ENCODE data around the gene GSG1.
"Not testable (repeated sequence)": the region's sequence is repeated elsewhere in the genome, so short reads cannot be mapped to it uniquely, and the experiment has no call there.

The GSG1 gene

DNA sequence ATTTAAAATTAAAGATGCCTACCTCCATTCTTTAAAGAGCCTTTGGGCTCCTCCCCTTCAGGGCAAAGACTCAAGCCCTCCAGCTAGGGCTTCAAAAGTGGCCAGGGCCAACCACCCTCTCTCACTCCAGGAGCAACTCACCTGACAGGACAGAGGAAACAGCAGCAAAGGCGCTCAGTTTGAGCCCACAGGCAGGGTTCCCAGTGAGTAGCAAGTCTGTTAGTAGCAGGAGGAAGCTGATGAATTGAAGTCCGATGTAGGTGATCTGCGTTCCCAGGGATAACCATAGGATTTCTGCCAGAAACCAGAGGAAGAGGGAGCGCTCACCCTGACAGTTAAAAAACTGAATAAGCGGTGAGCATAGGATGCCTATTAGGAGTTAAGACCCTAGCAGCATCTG lies 15.7 kb downstream of the GSG1 start:
- DNase-seq (ENCODE audit: extremely low spot score), result no peak
- CTCF ChIA-PET, result interaction anchor here (0.6 to 3.5 kb wide), 2 partner anchors 124 to 244 kb away, joined by 3 to 13 read pairs; no protein-coding TSS in a partner anchor
- POLR2A ChIA-PET, result interaction anchor here (0.9 kb wide), 1 partner anchor 14 kb away, joined by 4 read pairs; no protein-coding TSS in a partner anchor
- TF ChIP-seq TARDBP (IDR thresholded peaks at IDR 0.05), result no peak
- TF ChIP-seq FOXK2 (IDR thresholded peaks at IDR 0.05), result no peak
- TF ChIP-seq, protein P1, sequence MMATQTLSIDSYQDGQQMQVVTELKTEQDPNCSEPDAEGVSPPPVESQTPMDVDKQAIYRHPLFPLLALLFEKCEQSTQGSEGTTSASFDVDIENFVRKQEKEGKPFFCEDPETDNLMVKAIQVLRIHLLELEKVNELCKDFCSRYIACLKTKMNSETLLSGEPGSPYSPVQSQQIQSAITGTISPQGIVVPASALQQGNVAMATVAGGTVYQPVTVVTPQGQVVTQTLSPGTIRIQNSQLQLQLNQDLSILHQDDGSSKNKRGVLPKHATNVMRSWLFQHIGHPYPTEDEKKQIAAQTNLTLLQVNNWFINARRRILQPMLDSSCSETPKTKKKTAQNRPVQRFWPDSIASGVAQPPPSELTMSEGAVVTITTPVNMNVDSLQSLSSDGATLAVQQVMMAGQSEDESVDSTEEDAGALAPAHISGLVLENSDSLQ (IDR thresholded peaks at IDR 0.05), result no peak
- no peak for TF ChIP-seq SP1 (IDR thresholded peaks at IDR 0.05)
- no peak for TF ChIP-seq FOXM1 (IDR thresholded peaks at IDR 0.05; ENCODE audit: borderline replicate concordance)
- no peak for TF ChIP-seq HDGF (IDR thresholded peaks at IDR 0.05; ENCODE audit: borderline replicate concordance)
- no peak for TF ChIP-seq FOXA1 (IDR thresholded peaks at IDR 0.05)
- TF ChIP-seq NFRKB (IDR thresholded peaks at IDR 0.05), result no peak
- no peak for TF ChIP-seq ELF4 (IDR thresholded peaks at IDR 0.05)
- TF ChIP-seq LEF1 (IDR thresholded peaks at IDR 0.05; ENCODE audit: borderline replicate concordance), result no peak
- TF ChIP-seq ZNF384 (IDR thresholded peaks at IDR 0.05), result no peak
- no peak for TF ChIP-seq CTBP1 (IDR thresholded peaks at IDR 0.05; ENCODE audit: borderline replicate concordance)
- no peak for TF ChIP-seq SUZ12 (IDR thresholded peaks at IDR 0.05)
- no peak for TF ChIP-seq L3MBTL2 (conservative IDR thresholded peaks at IDR 0.05)
- no peak for TF ChIP-seq BHLHE40 (IDR thresholded peaks at IDR 0.05; ENCODE audit: borderline replicate concordance)
- TF ChIP-seq ARNT (IDR thresholded peaks at IDR 0.05), result no peak

DNA sequence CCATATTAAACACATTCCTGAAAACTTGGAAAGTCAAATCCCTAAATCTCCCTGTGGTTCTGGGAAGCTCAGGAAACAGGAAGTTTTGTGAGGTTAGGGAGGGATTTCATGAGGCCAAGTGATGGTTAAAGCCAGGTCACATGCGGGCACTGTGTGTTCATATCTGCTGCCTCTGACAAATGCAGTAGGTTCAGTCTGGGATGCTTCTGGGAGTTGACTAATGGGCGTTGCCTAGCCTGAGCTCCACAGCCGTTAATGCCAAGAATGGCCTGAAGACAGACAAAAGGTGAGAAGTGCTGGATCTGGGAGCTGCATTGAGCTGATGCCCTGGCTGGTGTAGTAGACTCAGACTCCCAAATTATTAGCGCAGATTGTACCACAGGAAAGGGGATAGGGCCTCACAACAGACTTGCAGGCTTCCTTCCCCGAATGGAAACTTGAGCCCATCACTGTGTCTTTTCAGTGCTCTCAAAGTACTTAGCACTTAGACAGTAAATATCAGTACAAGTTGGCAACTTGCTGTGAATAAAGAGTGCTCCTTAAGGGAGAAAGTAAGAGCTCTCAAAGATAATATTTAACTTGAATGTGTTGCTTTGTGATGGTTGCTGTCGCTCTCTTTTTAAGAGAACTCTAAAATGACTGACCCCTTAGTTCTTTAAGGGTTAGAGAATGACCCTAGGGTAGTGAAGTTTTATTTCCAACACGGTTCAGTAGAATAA lies 17.3 kb downstream of the GSG1 start:
- no peak for TF ChIP-seq NFRKB (IDR thresholded peaks at IDR 0.05)
- no peak for TF ChIP-seq L3MBTL2 (conservative IDR thresholded peaks at IDR 0.05)
- no peak for TF ChIP-seq TARDBP (IDR thresholded peaks at IDR 0.05)
- no peak for TF ChIP-seq CTBP1 (IDR thresholded peaks at IDR 0.05; ENCODE audit: borderline replicate concordance)
- TF ChIP-seq ZNF384 (IDR thresholded peaks at IDR 0.05), result no peak
- TF ChIP-seq FOXA1 (IDR thresholded peaks at IDR 0.05), result no peak
- no peak for TF ChIP-seq FOXM1 (IDR thresholded peaks at IDR 0.05; ENCODE audit: borderline replicate concordance)
- TF ChIP-seq BHLHE40 (IDR thresholded peaks at IDR 0.05; ENCODE audit: borderline replicate concordance), result no peak
- no peak for TF ChIP-seq ARNT (IDR thresholded peaks at IDR 0.05)
- no peak for TF ChIP-seq FOXK2 (IDR thresholded peaks at IDR 0.05)
- no peak for TF ChIP-seq ELF4 (IDR thresholded peaks at IDR 0.05)
- TF ChIP-seq, protein P1 (IDR thresholded peaks at IDR 0.05), result no peak
- TF ChIP-seq HDGF (IDR thresholded peaks at IDR 0.05; ENCODE audit: borderline replicate concordance), result no peak
- no peak for TF ChIP-seq LEF1 (IDR thresholded peaks at IDR 0.05; ENCODE audit: borderline replicate concordance)
- POLR2A ChIA-PET, result no interaction called here
- no peak for DNase-seq (ENCODE audit: extremely low spot score)
- CTCF ChIA-PET, result no interaction called here

DNA sequence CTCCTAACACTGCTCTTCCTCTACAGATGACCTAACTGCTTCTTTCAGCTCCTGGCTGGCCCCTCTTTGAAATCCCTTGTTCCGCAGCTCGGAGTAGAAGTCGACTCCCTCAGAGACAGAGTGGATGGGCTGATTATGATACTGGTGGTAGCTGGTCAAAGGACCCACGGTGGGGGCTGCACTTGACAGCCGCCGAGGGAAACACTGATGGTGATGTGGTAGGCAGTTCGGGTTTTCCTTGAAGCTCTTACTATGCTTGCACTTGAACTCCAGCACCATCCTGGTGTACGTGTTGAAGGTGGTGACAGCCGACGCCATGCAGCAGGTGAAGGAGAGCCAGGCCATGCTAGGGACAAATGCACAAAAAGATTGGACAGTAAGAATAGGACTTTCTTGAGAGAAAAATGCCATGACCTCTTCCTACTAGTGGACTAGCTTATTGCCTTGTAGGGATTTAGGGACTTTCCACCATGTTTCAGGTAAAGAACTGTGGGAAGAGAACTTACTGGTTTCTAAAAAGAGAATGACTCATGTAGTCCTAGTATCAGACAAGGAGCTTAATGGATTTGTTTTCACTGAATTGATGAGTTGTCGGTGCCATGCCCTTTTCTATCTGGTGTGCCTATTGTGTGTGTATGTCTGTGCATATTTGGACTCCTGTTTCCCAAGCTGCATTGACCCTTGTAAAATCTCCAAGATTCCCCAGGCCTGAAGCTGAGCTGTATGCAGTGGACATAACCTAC lies 18.4 kb downstream of the GSG1 start:
- DNase-seq (ENCODE audit: extremely low spot score), result no peak
- ChIA-PET CTCF (interaction anchor here (0.6 kb wide), 1 partner anchor 142 kb away, joined by 3 read pairs; no protein-coding TSS in a partner anchor), POLR2A (no interaction called here)
- no peak for TF ChIP-seq SUZ12 (IDR thresholded peaks at IDR 0.05)
- no peak for TF ChIP-seq FOXA1 (IDR thresholded peaks at IDR 0.05)
- TF ChIP-seq CTBP1 (IDR thresholded peaks at IDR 0.05; ENCODE audit: borderline replicate concordance), result no peak
- no peak for TF ChIP-seq L3MBTL2 (conservative IDR thresholded peaks at IDR 0.05)
- no peak for TF ChIP-seq FOXK2 (IDR thresholded peaks at IDR 0.05)
- no peak for TF ChIP-seq NFRKB (IDR thresholded peaks at IDR 0.05)
- no peak for TF ChIP-seq HDGF (IDR thresholded peaks at IDR 0.05; ENCODE audit: borderline replicate concordance)
- TF ChIP-seq FOXM1 (IDR thresholded peaks at IDR 0.05; ENCODE audit: borderline replicate concordance), result no peak
- TF ChIP-seq TARDBP (IDR thresholded peaks at IDR 0.05), result no peak
- no peak for TF ChIP-seq SP1 (IDR thresholded peaks at IDR 0.05)
- TF ChIP-seq ELF4 (IDR thresholded peaks at IDR 0.05), result no peak
- no peak for TF ChIP-seq ZNF384 (IDR thresholded peaks at IDR 0.05)
- no peak for TF ChIP-seq BHLHE40 (IDR thresholded peaks at IDR 0.05; ENCODE audit: borderline replicate concordance)
- TF ChIP-seq ARNT (IDR thresholded peaks at IDR 0.05), result no peak
- TF ChIP-seq LEF1 (IDR thresholded peaks at IDR 0.05; ENCODE audit: borderline replicate concordance), result no peak
- TF ChIP-seq, protein P1 (IDR thresholded peaks at IDR 0.05), result no peak

DNA sequence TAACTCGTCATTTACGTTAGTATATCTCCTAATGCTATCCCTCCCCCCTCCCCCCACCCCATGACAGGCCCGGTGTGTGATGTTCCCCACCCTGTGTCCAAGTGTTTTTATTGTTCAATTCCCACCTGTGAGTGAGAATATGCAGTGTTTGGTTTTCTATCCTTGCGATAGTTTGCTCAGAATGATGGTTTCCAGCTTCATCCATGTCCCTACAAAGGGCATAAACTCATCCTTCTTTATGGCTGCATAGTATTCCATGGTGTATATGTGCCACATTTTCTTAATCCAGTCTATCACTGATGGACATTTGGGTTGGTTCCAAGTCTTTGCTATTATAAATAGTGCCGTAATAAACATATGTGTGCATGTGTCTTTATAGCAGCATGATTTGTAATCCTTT lies 19.8 kb downstream of the GSG1 start:
- POLR2A ChIA-PET; CTCF ChIA-PET; DNase-seq (ENCODE audit: extremely low spot score): not testable (repeated sequence)

GRCh38 chr12:13082861-13083260 lies 20.6 kb downstream of the GSG1 start:
- CTCF ChIA-PET, result no interaction called here
- no peak for DNase-seq (ENCODE audit: extremely low spot score)

DNA sequence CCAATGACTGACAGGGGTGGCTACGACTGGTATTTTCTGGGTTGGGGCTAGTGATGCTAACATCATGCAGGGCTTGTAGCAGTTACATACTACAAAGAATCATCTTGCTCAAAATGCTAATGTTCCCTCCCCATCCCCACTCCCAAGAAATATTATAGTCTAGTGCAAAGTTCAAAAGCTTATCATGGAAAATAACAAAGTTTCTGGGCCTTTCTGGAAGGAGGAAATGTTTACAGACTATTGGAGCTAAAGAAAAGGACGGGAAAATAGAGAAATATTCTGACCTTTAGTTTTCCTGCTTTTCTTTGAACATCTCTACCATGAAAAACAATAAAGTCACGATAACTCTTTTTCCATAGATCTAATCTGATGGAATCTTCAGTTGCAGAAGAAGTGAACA lies 23.2 kb downstream of the GSG1 start:
- DNase-seq (ENCODE audit: extremely low spot score), result no peak
- CTCF ChIA-PET, result interaction anchor here (0.7 to 1.2 kb wide), 2 partner anchors 13 to 37 kb away, joined by 3 to 4 read pairs; partner anchors contain the start of gene FAM234B
- TF ChIP-seq FOXM1 (IDR thresholded peaks at IDR 0.05; ENCODE audit: borderline replicate concordance), result no peak
- POLR2A ChIA-PET, result no interaction called here

More at GRCh38 chr12:13082861-13083260, 20.6 kb downstream of the GSG1 start:
- TF ChIP-seq L3MBTL2 (conservative IDR thresholded peaks at IDR 0.05) (no peak), FOXK2 (IDR thresholded peaks at IDR 0.05) (no peak)
- POLR2A ChIA-PET, result no interaction called here

Measured in HEK293T (cell line).